Activated naive CD8-positive, alpha-beta T cell treated with anti-CD3 and anti-CD28 coated beads for 36 hours (primary cell): ENCODE measurements around the gene CAPN12. TPM values are rescaled to one million over a fixed set of nuclear protein-coding genes. Genes with fewer than 3 reads are reported as not detected.
"Not testable (repeated sequence)": the region's sequence is repeated elsewhere in the genome, so short reads cannot be mapped to it uniquely, and the experiment has no call there.

Source experiments
- DNase-seq: peaks from one replicate; pipeline ENCODE4 v3.0.0; 2021
- H3K27ac Mint-ChIP-seq: one replicate; pipeline ENCODE4 v1.8.0; 2022; ENCODE audit warnings: mild to moderate bottlenecking, moderate library complexity, mixed read lengths
- H3K27me3 Mint-ChIP-seq: one replicate; pipeline ENCODE4 v1.8.0; 2022; ENCODE audit warnings: mild to moderate bottlenecking, mixed read lengths
- H3K36me3 Mint-ChIP-seq: one replicate; pipeline ENCODE4 v1.8.0; 2021; ENCODE audit warnings: mild to moderate bottlenecking, mixed read lengths
- H3K4me1 Mint-ChIP-seq: one replicate; pipeline ENCODE4 v1.8.0; 2021; ENCODE audit warnings: mixed read lengths
- H3K4me3 Mint-ChIP-seq: one replicate; pipeline ENCODE4 v1.8.0; 2022; ENCODE audit warnings: mild to moderate bottlenecking, moderate library complexity, mixed read lengths
- H3K9me3 Mint-ChIP-seq: one replicate; pipeline ENCODE4 v1.8.0; 2022; ENCODE audit warnings: mixed read lengths
- total RNA-seq, 2 experiments: library from RNA; stranded (reverse); gene quantifications; one replicate each; pipeline ENCODE4 v1.2.3, GENCODE V29; 2021

CAPN12 gene
- total RNA-seq, 2 experiments from 2014 or later = 3.8 to 3.9 TPM

- Mint-ChIP-seq H3K27ac (no peak overlapping the region), H3K4me1 (no peaks in the 10 kb centered on the region), H3K27me3 (no peaks in the 10 kb centered on the region), H3K4me3 (no peak overlapping the region), H3K9me3 (no peaks in the 10 kb centered on the region), H3K36me3 (no peaks in the 10 kb centered on the region)
- DNase-seq = no peak
Measured at GRCh38 chr19:38778733-38779132, 34.5 kb upstream of the CAPN12 start.

GRCh38 chr19:38774181-38774950 is 30.1 kb upstream of the CAPN12 start:
- Mint-ChIP-seq H3K36me3 (no peaks in the 10 kb centered on the region), H3K27me3 (no peaks in the 10 kb centered on the region), H3K4me3 (no peak overlapping the region), H3K9me3 (no peaks in the 10 kb centered on the region), H3K4me1 (peaks cover 3% of the 10 kb centered on the region), H3K27ac (no peak overlapping the region)
- DNase-seq = no peak

- Mint-ChIP-seq H3K4me1 (peaks cover 3% of the 10 kb centered on the region), H3K27me3 (no peaks in the 10 kb centered on the region), H3K4me3 (no peak within 1 kb of the TSS), H3K9me3 (no peaks in the 10 kb centered on the region), H3K36me3 (no peaks in the 10 kb centered on the region), H3K27ac (no peak within 1 kb of the TSS)
- no peak for DNase-seq
Measured at GRCh38 chr19:38773469-38774177, 29.3 kb upstream of the CAPN12 start, which contains the start of gene LGALS7. Gene LGALS7, minus strand, starts transcription at chr19:38773517. Its CDS starts 25 bp downstream, at chr19:38773492.

GRCh38 chr19:38771569-38771968 is 27.3 kb upstream of the CAPN12 start:
- DNase-seq, H3K27me3 Mint-ChIP-seq, H3K9me3 Mint-ChIP-seq, H3K36me3 Mint-ChIP-seq, H3K4me1 Mint-ChIP-seq, H3K27ac Mint-ChIP-seq, H3K4me3 Mint-ChIP-seq: not testable (repeated sequence)

DNA sequence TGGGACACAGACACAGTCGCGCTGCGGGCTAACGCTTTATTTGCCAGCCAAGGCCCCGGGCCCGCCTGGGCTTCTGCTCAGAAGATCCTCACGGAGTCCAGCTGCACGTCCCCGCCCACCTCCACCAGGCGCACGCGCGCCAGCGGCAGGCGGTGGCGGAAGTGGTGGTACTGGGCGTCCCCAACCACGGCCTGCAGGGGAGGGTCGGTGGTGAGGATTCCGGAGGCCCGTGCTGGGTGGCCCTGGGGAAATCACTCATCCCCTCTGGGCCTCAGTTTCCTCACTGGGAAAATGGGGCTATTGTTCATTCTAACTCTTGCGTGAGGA is 26.6 kb upstream of the CAPN12 start:
- not testable (repeated sequence) for H3K27me3 Mint-ChIP-seq, H3K4me1 Mint-ChIP-seq, H3K27ac Mint-ChIP-seq, H3K4me3 Mint-ChIP-seq, H3K36me3 Mint-ChIP-seq, H3K9me3 Mint-ChIP-seq, DNase-seq

DNA sequence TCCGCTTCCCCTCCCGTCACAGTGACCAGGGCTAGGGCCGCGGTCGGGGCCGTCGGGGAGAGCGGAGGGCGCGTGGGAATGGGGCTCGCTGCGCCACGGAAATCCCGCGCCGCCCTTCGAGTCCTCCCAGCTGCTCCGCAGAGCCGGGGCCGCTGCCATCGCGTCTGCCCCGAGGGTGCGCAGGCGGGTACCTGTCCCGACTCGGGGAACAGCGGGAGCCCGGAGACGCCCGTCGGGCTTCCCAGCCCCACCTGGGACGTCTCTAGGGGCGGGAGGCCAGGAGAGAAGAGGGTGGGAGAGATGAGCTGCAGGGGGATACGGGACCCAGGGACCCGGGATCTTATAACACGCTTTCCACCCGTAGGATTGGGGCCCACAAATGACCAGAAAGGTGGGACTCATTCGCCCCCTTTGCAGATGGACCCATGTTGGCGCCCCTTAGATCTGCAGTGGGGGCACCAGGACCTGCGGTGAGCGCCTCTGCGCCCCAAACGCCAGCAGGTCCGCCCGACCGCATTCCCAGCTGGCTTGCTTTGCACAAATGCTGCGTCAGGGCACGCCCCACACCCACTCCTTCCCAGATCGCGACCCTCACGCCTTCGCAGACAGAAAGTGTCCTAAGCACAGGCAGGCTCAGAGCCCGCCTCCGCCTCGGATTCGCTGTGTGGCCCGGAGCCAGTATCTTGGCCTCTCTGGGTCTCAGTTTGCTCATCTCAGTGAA is 26.1 kb upstream of the CAPN12 start:
- not testable (repeated sequence) for H3K4me3 Mint-ChIP-seq, H3K4me1 Mint-ChIP-seq, H3K27ac Mint-ChIP-seq, H3K36me3 Mint-ChIP-seq, H3K27me3 Mint-ChIP-seq, DNase-seq, H3K9me3 Mint-ChIP-seq

- no peaks in the 10 kb centered on the region for H3K27me3 Mint-ChIP-seq
- DNase-seq = peak; percentile 85
- H3K36me3 Mint-ChIP-seq = no peaks in the 10 kb centered on the region
- peak overlapping the region; percentile 29 for H3K4me3 Mint-ChIP-seq
- no peak overlapping the region for H3K27ac Mint-ChIP-seq
- no peaks in the 10 kb centered on the region for H3K9me3 Mint-ChIP-seq
- peaks cover 3% of the 10 kb centered on the region for H3K4me1 Mint-ChIP-seq
Measured at GRCh38 chr19:38769635-38770211, 25.4 kb upstream of the CAPN12 start.

DNA sequence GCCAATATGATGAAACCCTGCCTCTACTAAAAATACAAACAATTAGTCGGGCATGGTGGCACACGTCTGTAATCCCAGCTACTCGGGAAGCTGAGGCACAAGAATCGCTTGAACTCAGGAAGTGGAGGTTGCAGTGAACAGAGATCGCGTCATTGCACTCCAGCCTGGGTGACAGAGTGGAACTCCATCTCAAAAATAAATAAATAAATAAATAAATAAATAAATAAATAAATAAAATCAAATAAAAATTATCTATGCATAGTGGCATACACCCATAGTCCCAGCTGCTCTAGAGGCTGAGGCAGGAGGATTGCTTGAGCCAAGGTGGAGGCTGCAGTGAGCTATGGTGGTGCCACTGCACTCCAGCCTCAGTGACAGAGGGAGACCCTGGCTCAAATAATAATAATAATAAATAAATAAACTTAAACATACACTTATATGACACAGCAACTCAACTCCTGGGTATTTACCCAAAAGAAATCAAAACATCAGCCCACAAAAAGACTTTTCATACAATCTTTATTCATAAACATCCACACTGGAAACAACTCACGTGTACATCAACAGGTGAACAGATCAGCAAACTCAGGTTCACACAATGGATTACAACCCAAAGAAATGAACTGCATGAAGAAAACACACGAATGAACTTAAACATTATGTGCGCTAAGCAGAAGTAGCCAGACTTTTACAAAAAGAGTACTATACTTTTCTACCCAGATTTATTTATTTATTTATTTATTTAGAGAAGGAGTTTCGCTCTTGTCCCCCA is 22.2 kb upstream of the CAPN12 start:
- no peaks in the 10 kb centered on the region for H3K27me3 Mint-ChIP-seq
- peaks cover 3% of the 10 kb centered on the region for H3K4me1 Mint-ChIP-seq
- no peaks in the 10 kb centered on the region for H3K9me3 Mint-ChIP-seq
- no peaks in the 10 kb centered on the region for H3K36me3 Mint-ChIP-seq
- H3K27ac Mint-ChIP-seq = no peak overlapping the region
- H3K4me3 Mint-ChIP-seq = no peak overlapping the region
- DNase-seq = no peak

DNA sequence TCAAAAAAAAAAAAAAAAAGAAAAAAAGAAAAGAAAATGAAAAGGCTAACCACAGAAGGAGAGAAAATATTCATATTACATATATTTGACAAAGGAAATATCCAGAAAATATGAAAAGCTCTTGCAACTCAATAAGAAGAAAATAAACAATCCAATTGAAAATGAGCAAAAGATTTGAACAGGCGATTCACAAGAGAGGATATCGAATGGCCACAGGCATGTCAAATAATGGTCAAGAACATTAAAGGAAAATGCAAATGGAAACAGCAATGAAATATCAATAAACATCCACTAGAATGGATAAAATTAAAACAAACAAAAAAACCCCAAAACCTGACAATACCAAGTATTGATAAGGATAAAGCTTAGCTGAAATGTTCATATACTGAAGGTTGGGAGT is 20.9 kb upstream of the CAPN12 start:
- Mint-ChIP-seq H3K36me3 (no peaks in the 10 kb centered on the region), H3K27ac (no peak overlapping the region), H3K4me1 (peaks cover 3% of the 10 kb centered on the region), H3K27me3 (no peaks in the 10 kb centered on the region), H3K9me3 (no peaks in the 10 kb centered on the region), H3K4me3 (no peak overlapping the region)
- DNase-seq = no peak

GRCh38 chr19:38763795-38764220 is 19.5 kb upstream of the CAPN12 start:
- H3K27ac Mint-ChIP-seq = no peak overlapping the region
- no peaks in the 10 kb centered on the region for H3K27me3 Mint-ChIP-seq

DNA sequence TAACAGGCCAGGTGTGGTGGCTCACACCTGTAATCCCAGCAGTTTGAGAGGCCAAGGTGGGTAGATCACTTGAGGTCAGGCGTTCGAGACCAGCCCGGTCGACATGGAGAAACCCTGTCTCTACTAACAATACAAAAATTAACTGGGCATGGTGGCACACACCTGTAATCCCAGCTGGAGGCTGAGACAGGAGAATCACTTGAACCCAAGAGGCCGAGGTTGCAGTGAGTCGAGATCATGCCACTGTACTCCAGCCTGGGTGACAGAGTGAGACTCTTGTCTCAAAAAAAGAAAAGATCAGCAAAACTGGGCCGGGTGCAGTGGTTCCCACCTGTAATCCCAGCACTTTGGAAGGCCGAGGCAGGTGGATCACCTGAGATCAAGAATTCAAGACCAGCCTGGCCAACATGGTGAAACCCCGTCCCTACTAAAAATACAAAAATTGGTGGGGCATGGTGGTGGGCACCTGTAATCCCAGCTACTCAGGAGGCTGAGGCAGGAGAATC is 17.7 kb upstream of the CAPN12 start:
- not testable (repeated sequence) for H3K4me1 Mint-ChIP-seq, H3K27me3 Mint-ChIP-seq, H3K36me3 Mint-ChIP-seq, DNase-seq, H3K27ac Mint-ChIP-seq, H3K4me3 Mint-ChIP-seq, H3K9me3 Mint-ChIP-seq

More at GRCh38 chr19:38763795-38764220, 19.5 kb upstream of the CAPN12 start:
- H3K36me3 Mint-ChIP-seq = no peaks in the 10 kb centered on the region
- no peaks in the 10 kb centered on the region for H3K4me1 Mint-ChIP-seq
- H3K4me3 Mint-ChIP-seq = no peak overlapping the region
- no peak for DNase-seq
- no peaks in the 10 kb centered on the region for H3K9me3 Mint-ChIP-seq

DNA sequence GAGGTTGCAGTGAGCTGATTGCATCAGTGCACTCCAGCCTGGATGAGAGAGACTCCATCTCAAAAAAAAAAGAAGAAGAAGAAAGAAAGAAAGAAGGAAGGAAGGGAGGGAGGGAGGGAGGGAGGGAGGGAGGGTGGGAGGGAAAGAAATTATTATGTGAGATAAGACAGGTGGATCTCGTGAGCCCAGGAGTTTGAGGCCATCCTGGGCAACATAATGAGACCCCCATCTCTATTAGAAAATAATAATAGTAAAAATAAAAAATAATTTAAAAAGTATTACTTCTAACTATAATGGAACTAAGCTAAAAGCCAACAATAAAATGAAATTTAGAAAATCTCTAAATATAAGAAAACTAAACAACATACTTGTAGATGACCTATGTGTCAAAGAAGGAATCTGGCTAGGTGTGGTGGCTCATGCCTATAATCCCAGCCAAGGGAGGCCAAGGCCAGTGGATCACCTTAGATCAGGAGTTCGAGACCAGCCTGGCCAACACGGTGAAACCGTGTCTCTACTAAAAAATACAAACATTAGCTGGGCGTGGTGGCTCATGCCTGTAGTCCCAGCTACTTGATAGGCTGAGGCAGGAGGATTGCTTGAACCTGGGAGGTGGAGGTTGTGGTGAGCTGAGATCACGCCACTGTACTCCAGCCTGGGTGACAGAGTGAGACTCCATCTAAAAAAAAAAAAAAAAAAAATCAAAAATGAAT is 16.7 kb upstream of the CAPN12 start:
- DNase-seq, H3K36me3 Mint-ChIP-seq, H3K4me3 Mint-ChIP-seq, H3K27me3 Mint-ChIP-seq, H3K4me1 Mint-ChIP-seq, H3K27ac Mint-ChIP-seq, H3K9me3 Mint-ChIP-seq: not testable (repeated sequence)

- H3K27me3 Mint-ChIP-seq = no peaks in the 10 kb centered on the region
- H3K27ac Mint-ChIP-seq = no peak overlapping the region
- no peak for DNase-seq
- no peaks in the 10 kb centered on the region for H3K4me1 Mint-ChIP-seq
- H3K4me3 Mint-ChIP-seq = no peak overlapping the region
- peaks cover 2% of the 10 kb centered on the region for H3K9me3 Mint-ChIP-seq
- no peaks in the 10 kb centered on the region for H3K36me3 Mint-ChIP-seq
Measured at GRCh38 chr19:38759590-38760003, 15.3 kb upstream of the CAPN12 start.

- H3K27ac Mint-ChIP-seq, H3K27me3 Mint-ChIP-seq, H3K9me3 Mint-ChIP-seq, DNase-seq, H3K4me1 Mint-ChIP-seq, H3K36me3 Mint-ChIP-seq, H3K4me3 Mint-ChIP-seq: not testable (repeated sequence)
Measured at GRCh38 chr19:38754196-38754595, 9.9 kb upstream of the CAPN12 start.
